ENCODE data around the gene FUBP3. TPM values are rescaled to one million over a fixed set of nuclear protein-coding genes. Genes with fewer than 3 reads are reported as not detected.

The FUBP3 gene
- total RNA-seq, 1 experiment from 2014 or later: 73.7 TPM

GRCh38 chr9:130579738-130580463 is 524 bp downstream of the FUBP3 start:
- H2AFZ ChIP-seq (ENCODE audit: low read depth, low read length, poor library complexity, severe bottlenecking): no peak overlapping the region
- no TSS peak for BruUV-seq (replicated peaks)
- H3K4me2 ChIP-seq (ENCODE audit: low read length): peak overlapping the region; percentile 95
- intact Hi-C loops (cut with micrococcal nuclease): no loop called here
- no peaks in the 10 kb centered on the region for H3K9me2 ChIP-seq (ENCODE audit: insufficient read depth)
- ChIA-PET POLR2A (no interaction called here), RAD21 (ENCODE audit: low non-redundant PET in 1 of 2, low total read pairs in 2 of 2, uncharacterized antibody in 2 of 2, unreplicated experiment in 2 of 2) (interaction anchor here in 1 of 2 experiments (0.6 kb wide), 1 partner anchor 84 kb away, joined by 3 read pairs; no protein-coding TSS in a partner anchor), CTCF (no interaction called here)
- peak overlapping the region; percentile 80 for H3K27ac ChIP-seq (ENCODE audit: low read depth, low read length)
- DNase-seq (ENCODE audit: low read depth, low spot score) (no peak), ATAC-seq (peak; percentile 42)
- peaks cover 8 to 16% of the 10 kb centered on the region in 2 experiments for H3K4me1 ChIP-seq (ENCODE audit: control insufficient read depth in 1 of 2, insufficient read depth in 2 of 2, low read length in 2 of 2)
- H3K9me3 ChIP-seq (ENCODE audit: control insufficient read depth in 1 of 2, insufficient read depth in 1 of 2, low read depth in 1 of 2, low read length in 2 of 2): no peaks in the 10 kb centered on the region
- peaks cover 58% of the 10 kb centered on the region for H3K79me2 ChIP-seq (ENCODE audit: insufficient read depth, low read length)
- peak overlapping the region; percentile 98 for H3K4me3 ChIP-seq (replicated peaks in 1 of 2; ENCODE audit: low read depth in 1 of 2, low read length in 2 of 2)
- peaks cover 9% of the 10 kb centered on the region; the same call in 1 of the 2 replicates for H4K20me1 ChIP-seq (ENCODE audit: insufficient read depth)
- H3K9ac ChIP-seq (ENCODE audit: low read length): peak overlapping the region; percentile 94
- H3K27me3 ChIP-seq (ENCODE audit: insufficient read depth, low read length): no peaks in the 10 kb centered on the region
- TF ChIP-seq REST (IDR thresholded peaks at IDR 0.05; ENCODE audit: low read depth) (no peak), ZFX (IDR thresholded peaks at IDR 0.05) (peak; percentile 80; the same call in 1 of the 2 replicates), CBX3 (IDR thresholded peaks at IDR 0.05; ENCODE audit: low read depth) (no peak)
- H3K36me3 ChIP-seq (ENCODE audit: control insufficient read depth in 1 of 2, insufficient read depth in 2 of 2, low read length in 2 of 2): peaks cover 4 to 19% of the 10 kb centered on the region in 2 experiments; a peak in 3 of 4 replicates

- no TSS peak for BruUV-seq (replicated peaks)
- H3K27me3 ChIP-seq (ENCODE audit: insufficient read depth, low read length): no peaks in the 10 kb centered on the region
- peaks cover 9% of the 10 kb centered on the region; the same call in 1 of the 2 replicates for H4K20me1 ChIP-seq (ENCODE audit: insufficient read depth)
- no peaks in the 10 kb centered on the region for H3K9me2 ChIP-seq (ENCODE audit: insufficient read depth)
- peaks cover 8 to 16% of the 10 kb centered on the region in 2 experiments for H3K4me1 ChIP-seq (ENCODE audit: control insufficient read depth in 1 of 2, insufficient read depth in 2 of 2, low read length in 2 of 2)
- no peak overlapping the region for H3K9ac ChIP-seq (ENCODE audit: low read length)
- H3K79me2 ChIP-seq (ENCODE audit: insufficient read depth, low read length): peaks cover 77% of the 10 kb centered on the region
- no peaks in the 10 kb centered on the region for H3K9me3 ChIP-seq (ENCODE audit: control insufficient read depth in 1 of 2, insufficient read depth in 1 of 2, low read depth in 1 of 2, low read length in 2 of 2)
- intact Hi-C loops (cut with micrococcal nuclease): no loop called here
- DNase-seq (ENCODE audit: low read depth, low spot score) (no peak), ATAC-seq (no peak)
- ChIA-PET POLR2A (no interaction called here), CTCF (no interaction called here), RAD21 (ENCODE audit: low non-redundant PET in 1 of 2, low total read pairs in 2 of 2, uncharacterized antibody in 2 of 2, unreplicated experiment in 2 of 2) (no interaction called here)
- peaks cover 4 to 19% of the 10 kb centered on the region in 2 experiments; a peak in 3 of 4 replicates for H3K36me3 ChIP-seq (ENCODE audit: control insufficient read depth in 1 of 2, insufficient read depth in 2 of 2, low read length in 2 of 2)
- H3K4me3 ChIP-seq (replicated peaks in 1 of 2; ENCODE audit: low read depth in 1 of 2, low read length in 2 of 2): no peak overlapping the region
- H3K27ac ChIP-seq (ENCODE audit: low read depth, low read length): no peak overlapping the region
- H3K4me2 ChIP-seq (ENCODE audit: low read length): no peak overlapping the region
- no peak overlapping the region for H2AFZ ChIP-seq (ENCODE audit: low read depth, low read length, poor library complexity, severe bottlenecking)
- TF ChIP-seq CBX3 (IDR thresholded peaks at IDR 0.05; ENCODE audit: low read depth) (no peak), REST (IDR thresholded peaks at IDR 0.05; ENCODE audit: low read depth) (no peak), ZFX (IDR thresholded peaks at IDR 0.05) (no peak), ZBTB33 (IDR thresholded peaks at IDR 0.05; ENCODE audit: extremely low read depth, insufficient replicate concordance, low read length) (no peak)
Observed at GRCh38 chr9:130581766-130582165, 2.4 kb downstream of the FUBP3 start.

All from HCT116 (cell line).